ENCODE results near the gene FRMD4A.

Gene FRMD4A

DNA sequence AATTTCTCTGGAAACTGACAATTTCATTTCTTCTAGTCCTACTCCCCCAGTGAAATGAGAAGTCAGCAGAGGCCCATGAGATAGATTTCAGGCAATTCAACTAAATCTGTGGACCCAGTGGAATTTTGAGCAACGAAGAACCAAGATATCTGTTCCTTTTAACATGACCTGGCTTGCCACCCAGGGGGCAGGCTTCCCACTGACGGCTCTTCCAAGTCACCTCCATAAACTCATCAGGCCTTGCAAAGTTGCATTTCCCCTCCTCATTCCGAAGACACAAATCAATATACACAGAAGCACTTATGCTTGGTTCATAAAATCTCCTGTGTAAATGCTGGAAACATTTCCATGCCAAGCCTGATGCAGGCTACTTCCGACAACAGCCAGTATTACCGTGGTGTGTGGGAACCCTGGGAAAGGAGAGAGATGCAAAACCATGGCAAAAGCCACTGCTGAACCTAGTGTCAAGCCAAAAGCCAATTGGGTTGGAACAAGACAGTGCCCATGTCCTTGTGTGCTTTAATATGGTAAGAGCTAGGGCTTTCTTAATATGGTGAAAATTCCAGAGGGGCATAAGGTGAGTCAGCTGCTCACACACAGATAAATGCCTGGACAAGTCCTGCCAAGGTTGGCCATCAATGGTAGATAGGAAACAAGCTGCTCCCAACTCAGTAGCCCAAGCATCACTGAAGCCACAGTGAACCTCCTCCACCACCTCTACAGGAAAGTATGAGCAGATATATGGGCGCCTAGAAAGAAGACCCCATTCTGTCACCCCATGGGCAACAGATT is 1.6 kb downstream of the FRMD4A start:
- no peak for DNase-seq (ENCODE audit: extremely low read depth, low read depth)
- TF ChIP-seq, protein P1, sequence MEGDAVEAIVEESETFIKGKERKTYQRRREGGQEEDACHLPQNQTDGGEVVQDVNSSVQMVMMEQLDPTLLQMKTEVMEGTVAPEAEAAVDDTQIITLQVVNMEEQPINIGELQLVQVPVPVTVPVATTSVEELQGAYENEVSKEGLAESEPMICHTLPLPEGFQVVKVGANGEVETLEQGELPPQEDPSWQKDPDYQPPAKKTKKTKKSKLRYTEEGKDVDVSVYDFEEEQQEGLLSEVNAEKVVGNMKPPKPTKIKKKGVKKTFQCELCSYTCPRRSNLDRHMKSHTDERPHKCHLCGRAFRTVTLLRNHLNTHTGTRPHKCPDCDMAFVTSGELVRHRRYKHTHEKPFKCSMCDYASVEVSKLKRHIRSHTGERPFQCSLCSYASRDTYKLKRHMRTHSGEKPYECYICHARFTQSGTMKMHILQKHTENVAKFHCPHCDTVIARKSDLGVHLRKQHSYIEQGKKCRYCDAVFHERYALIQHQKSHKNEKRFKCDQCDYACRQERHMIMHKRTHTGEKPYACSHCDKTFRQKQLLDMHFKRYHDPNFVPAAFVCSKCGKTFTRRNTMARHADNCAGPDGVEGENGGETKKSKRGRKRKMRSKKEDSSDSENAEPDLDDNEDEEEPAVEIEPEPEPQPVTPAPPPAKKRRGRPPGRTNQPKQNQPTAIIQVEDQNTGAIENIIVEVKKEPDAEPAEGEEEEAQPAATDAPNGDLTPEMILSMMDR (IDR thresholded peaks at IDR 0.05; ENCODE audit: low read depth, low read length): no peak

DNA sequence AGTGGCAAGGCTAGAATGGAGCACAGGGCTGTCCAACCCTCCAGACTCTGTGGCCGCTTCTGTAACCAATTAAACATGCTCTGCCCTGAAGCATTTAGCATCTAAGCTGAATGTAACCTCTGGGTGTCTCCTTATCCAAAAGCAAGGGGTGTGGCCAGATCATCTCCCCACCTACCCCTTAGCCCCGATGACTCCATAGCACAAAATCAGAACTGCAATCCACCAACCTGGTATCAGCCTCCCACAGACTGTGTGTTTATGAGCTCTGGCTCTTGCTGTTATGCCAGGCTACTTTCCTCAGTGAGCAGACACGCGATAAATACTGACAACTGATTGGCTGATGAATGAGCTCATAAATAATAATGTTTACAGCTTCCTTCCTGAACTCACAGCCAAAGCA is 3.2 kb downstream of the FRMD4A start:
- TF ChIP-seq, protein P1 (IDR thresholded peaks at IDR 0.05; ENCODE audit: low read depth, low read length): no peak
- no peak for DNase-seq (ENCODE audit: extremely low read depth, low read depth)

DNA sequence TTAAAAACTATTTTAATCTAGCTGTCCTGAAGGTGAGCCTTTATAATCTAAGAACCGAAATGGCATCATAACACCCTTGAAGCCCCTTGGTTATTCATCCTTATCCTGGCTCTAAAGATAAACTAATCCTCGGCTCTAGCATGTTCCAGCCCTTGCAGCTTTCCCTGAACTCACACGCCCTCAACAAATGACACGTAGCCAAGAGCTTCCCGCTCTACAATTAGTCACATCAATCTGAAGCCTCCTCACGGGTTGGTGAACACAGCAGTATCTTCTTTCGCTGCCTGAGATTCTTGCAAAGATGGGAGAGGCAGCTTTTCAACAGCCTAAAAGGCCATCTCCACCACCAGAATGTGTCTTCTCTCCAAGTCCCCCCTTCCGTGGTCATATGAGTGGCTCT is 4.1 kb downstream of the FRMD4A start:
- TF ChIP-seq, protein P1 (IDR thresholded peaks at IDR 0.05; ENCODE audit: low read depth, low read length): no peak
- no peak for DNase-seq (ENCODE audit: extremely low read depth, low read depth)

DNA sequence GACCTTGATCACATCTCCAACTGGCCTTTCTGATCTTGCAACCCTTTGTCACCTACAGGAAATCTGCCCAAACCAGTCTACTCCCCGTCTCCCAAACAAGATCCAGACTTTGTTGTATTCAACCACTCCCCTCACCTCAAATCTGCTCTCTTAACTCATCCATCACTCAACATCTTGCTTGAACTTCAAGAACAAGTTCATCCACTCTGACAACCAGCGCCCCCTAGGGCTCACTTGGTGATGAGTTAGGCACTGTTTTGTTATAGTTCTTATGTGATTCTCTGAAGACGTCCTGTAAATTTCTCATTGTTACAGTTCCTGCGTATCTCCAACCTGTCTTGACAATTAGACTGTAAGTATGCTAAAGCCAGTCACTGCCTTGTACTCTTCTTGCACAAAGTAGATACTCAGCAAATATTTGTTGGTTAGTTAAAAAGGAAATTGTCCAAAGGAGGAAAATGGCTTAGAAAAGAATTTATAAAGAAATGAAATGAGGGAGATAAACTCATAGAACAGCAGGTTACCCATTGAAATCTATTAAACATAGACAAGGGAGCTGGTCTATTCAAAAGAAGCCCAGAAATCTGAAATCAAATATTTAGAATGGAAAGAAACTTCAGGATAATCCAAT is 5.3 kb downstream of the FRMD4A start:
- no peak for DNase-seq (ENCODE audit: extremely low read depth, low read depth)
- TF ChIP-seq, protein P1 (IDR thresholded peaks at IDR 0.05; ENCODE audit: low read depth, low read length): no peak; the same call in 1 of the 2 replicates

DNA sequence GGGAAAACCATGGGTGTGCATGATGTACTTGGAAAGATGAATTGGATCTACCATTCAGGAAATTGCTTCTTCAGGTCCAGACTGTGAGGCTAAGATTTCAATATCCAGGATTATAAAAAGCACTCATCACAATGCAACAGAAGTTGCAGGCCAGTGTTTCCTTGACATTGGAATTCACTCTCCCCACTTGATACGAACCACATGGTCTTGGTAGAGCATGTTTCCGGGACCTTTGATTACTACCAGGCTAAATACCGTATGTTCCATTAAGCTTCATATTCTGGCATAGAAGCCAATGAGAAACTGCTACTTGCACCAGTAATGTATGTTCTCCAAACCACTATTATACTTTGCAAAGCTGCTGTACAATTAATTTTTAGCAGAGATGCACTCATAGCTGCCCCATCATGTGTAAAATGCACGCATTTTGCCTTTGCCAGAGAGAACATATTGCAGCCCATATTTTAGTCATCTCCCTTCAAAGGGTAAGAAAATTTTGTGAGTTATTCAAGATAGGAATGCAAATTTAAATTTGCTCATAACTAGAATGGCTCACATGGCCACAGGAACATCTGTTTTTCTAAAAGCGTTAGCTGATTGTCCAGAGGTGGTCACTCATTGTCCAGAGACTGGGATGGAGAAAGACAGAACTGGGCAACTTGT is 8.1 kb downstream of the FRMD4A start:
- TF ChIP-seq, protein P1 (IDR thresholded peaks at IDR 0.05; ENCODE audit: low read depth, low read length): no peak
- no peak for DNase-seq (ENCODE audit: extremely low read depth, low read depth)

DNA sequence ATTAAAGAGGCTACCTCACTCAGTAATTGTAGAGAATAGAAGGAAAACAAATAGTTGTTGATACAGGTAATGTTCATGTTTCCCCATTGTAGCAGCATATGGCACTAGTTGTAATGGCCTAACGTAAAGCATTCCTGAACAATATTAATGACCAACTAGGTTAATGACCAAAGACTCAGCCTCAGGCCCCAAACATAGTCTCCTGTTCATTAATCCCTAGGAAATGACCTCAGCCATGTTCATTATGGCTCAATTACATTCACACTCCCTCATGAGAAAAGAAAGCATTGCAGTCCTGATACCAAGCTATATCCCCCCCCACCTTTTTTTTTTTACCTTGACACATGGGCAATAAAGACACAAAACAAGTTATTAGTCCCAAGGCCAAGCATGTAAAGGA is 12.7 kb downstream of the FRMD4A start:
- TF ChIP-seq, protein P1 (IDR thresholded peaks at IDR 0.05; ENCODE audit: low read depth, low read length): no peak
- DNase-seq (ENCODE audit: extremely low read depth, low read depth): no peak

DNA sequence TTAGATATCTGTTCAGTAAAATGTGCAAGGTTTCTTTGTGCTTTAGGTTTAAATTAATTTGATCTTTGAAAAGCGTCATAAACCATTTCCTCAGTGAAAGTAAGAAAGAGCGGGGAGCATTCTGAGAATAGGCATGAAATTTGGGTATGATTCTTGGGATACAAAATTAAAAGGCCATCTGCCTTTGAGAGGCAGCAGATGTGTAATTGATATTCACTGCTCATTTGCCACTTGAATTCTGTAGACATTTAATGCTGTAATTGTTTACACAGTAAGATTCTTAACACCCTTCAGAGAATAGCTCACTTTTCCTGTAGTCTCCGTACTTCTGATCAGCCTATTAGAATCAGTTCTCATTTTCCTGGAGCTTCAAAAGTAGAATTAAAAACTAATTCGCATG is 18.7 kb downstream of the FRMD4A start:
- no peak for DNase-seq (ENCODE audit: extremely low read depth, low read depth)

More for the DNA sequence above, 18.7 kb downstream of the FRMD4A start:
- TF ChIP-seq, protein P1 (IDR thresholded peaks at IDR 0.05; ENCODE audit: low read depth, low read length): no peak

Data from AG09319 (cell line).